Measurements from ENCODE around the gene NGEF. TPM values are rescaled to one million over a fixed set of nuclear protein-coding genes. Genes with fewer than 3 reads are reported as not detected.

NGEF gene
- total RNA-seq, 2 experiments from 2014 or later, result not detected

- H3K27me3 Mint-ChIP-seq, result no peaks in the 10 kb centered on the region
- H3K9me3 Mint-ChIP-seq, result no peaks in the 10 kb centered on the region
- H3K4me1 Mint-ChIP-seq (ENCODE audit: low read depth), result no peaks in the 10 kb centered on the region
- CTCF ChIA-PET, result no interaction called here
- no peaks in the 10 kb centered on the region for H3K9me3 ChIP-seq (ENCODE audit: control insufficient read depth in 1 of 2, insufficient read depth in 1 of 2, low read length in 2 of 2)
- H3K27ac ChIP-seq (ENCODE audit: low read depth in 1 of 2, low read length in 2 of 2), result no peak overlapping the region
- no peak overlapping the region for H3K4me3 ChIP-seq (ENCODE audit: low read length)
- no peaks in the 10 kb centered on the region for H3K36me3 ChIP-seq (ENCODE audit: insufficient read depth, low read length)
- no peaks in the 10 kb centered on the region for H3K36me3 Mint-ChIP-seq (ENCODE audit: low read depth)
- no peak overlapping the region for H3K27ac Mint-ChIP-seq
- H3K4me3 Mint-ChIP-seq, result no peak overlapping the region
- DNase-seq, result no peak
- no peaks in the 10 kb centered on the region for H3K4me1 ChIP-seq (ENCODE audit: insufficient read depth, low read length)
- POLR2A ChIA-PET, result no interaction called here
- no peaks in the 10 kb centered on the region for H3K27me3 ChIP-seq (ENCODE audit: control insufficient read depth in 1 of 2, insufficient read depth in 2 of 2, low read length in 2 of 2)
- TF ChIP-seq CTCF (IDR thresholded peaks at IDR 0.05), result no peak
- no peak for ATAC-seq (ENCODE audit: poor library complexity)
- intact Hi-C loops (cut with DNase I, micrococcal nuclease), result no loop called here
Observed at GRCh38 chr2:233042549-233042948, 29.5 kb upstream of the NGEF start.

- TF ChIP-seq CTCF (IDR thresholded peaks at IDR 0.05), result no peak
- no peaks in the 10 kb centered on the region for H3K4me1 ChIP-seq (ENCODE audit: insufficient read depth, low read length)
- no peaks in the 10 kb centered on the region for H3K27me3 ChIP-seq (ENCODE audit: control insufficient read depth in 1 of 2, insufficient read depth in 2 of 2, low read length in 2 of 2)
- ChIA-PET CTCF (no interaction called here), POLR2A (no interaction called here)
- no peaks in the 10 kb centered on the region for H3K9me3 Mint-ChIP-seq
- no peaks in the 10 kb centered on the region for H3K27me3 Mint-ChIP-seq
- H3K4me3 Mint-ChIP-seq, result no peak overlapping the region
- DNase-seq (no peak), ATAC-seq (ENCODE audit: poor library complexity) (no peak)
- no peak overlapping the region for H3K27ac ChIP-seq (ENCODE audit: low read depth in 1 of 2, low read length in 2 of 2)
- intact Hi-C loops (cut with DNase I, micrococcal nuclease), result no loop called here
- H3K4me3 ChIP-seq (ENCODE audit: low read length), result no peak overlapping the region
- H3K36me3 ChIP-seq (ENCODE audit: insufficient read depth, low read length), result no peaks in the 10 kb centered on the region
- no peaks in the 10 kb centered on the region for H3K9me3 ChIP-seq (ENCODE audit: control insufficient read depth in 1 of 2, insufficient read depth in 1 of 2, low read length in 2 of 2)
- no peaks in the 10 kb centered on the region for H3K36me3 Mint-ChIP-seq (ENCODE audit: low read depth)
- H3K4me1 Mint-ChIP-seq (ENCODE audit: low read depth), result no peaks in the 10 kb centered on the region
- no peak overlapping the region for H3K27ac Mint-ChIP-seq
Observed at GRCh38 chr2:233041722-233042323, 28.8 kb upstream of the NGEF start.

- no peaks in the 10 kb centered on the region for H3K36me3 ChIP-seq (ENCODE audit: insufficient read depth, low read length)
Observed at GRCh38 chr2:233040571-233040970, 27.5 kb upstream of the NGEF start.

More at GRCh38 chr2:233040571-233040970, 27.5 kb upstream of the NGEF start:
- Mint-ChIP-seq H3K4me3 (no peak overlapping the region), H3K9me3 (no peaks in the 10 kb centered on the region), H3K27ac (no peak overlapping the region), H3K27me3 (no peaks in the 10 kb centered on the region), H3K4me1 (ENCODE audit: low read depth) (no peaks in the 10 kb centered on the region), H3K36me3 (ENCODE audit: low read depth) (no peaks in the 10 kb centered on the region)
- DNase-seq (no peak), ATAC-seq (ENCODE audit: poor library complexity) (no peak)
- ChIA-PET CTCF (no interaction called here), POLR2A (no interaction called here)
- no peak for TF ChIP-seq CTCF (IDR thresholded peaks at IDR 0.05)
- no peak overlapping the region for H3K4me3 ChIP-seq (ENCODE audit: low read length)
- H3K9me3 ChIP-seq (ENCODE audit: control insufficient read depth in 1 of 2, insufficient read depth in 1 of 2, low read length in 2 of 2), result no peaks in the 10 kb centered on the region
- no peak overlapping the region for H3K27ac ChIP-seq (ENCODE audit: low read depth in 1 of 2, low read length in 2 of 2)
- intact Hi-C loops (cut with DNase I, micrococcal nuclease), result no loop called here
- no peaks in the 10 kb centered on the region for H3K4me1 ChIP-seq (ENCODE audit: insufficient read depth, low read length)
- no peaks in the 10 kb centered on the region for H3K27me3 ChIP-seq (ENCODE audit: control insufficient read depth in 1 of 2, insufficient read depth in 2 of 2, low read length in 2 of 2)

Data from CD4-positive, alpha-beta T cell (primary cell).